IgD-negative memory B cell (primary cell): ENCODE data around the gene ACOT13. TPM values are rescaled to one million over a fixed set of nuclear protein-coding genes. Genes with fewer than 3 reads are reported as not detected.
A peak's percentile ranks its signal among the peaks of the same experiment; 100 is the strongest.
"Not testable (repeated sequence)": the region's sequence is repeated elsewhere in the genome, so short reads cannot be mapped to it uniquely, and the experiment has no call there.

ENCODE experiments used
- H3K27ac Mint-ChIP-seq, 3 donors: one replicate each; pipeline ENCODE4 v1.8.0; 2020 to 2022; ENCODE audit warnings: mild to moderate bottlenecking in 3 of 3, mixed read lengths in 3 of 3, moderate library complexity in 1 of 3
- H3K27me3 Mint-ChIP-seq: one replicate; pipeline ENCODE4 v1.8.0; 2021; ENCODE audit warnings: mixed read lengths
- H3K36me3 Mint-ChIP-seq: one replicate; pipeline ENCODE4 v1.8.0; 2020; ENCODE audit warnings: mild to moderate bottlenecking, mixed read lengths
- H3K4me1 Mint-ChIP-seq, 3 donors: one replicate each; pipeline ENCODE4 v1.8.0; 2020 to 2022; ENCODE audit warnings: mixed read lengths in 3 of 3, mild to moderate bottlenecking in 1 of 3
- H3K4me3 Mint-ChIP-seq, 4 donors: one replicate each; pipeline ENCODE4 v1.8.0; 2020 to 2022; ENCODE audit warnings: mild to moderate bottlenecking in 4 of 4, mixed read lengths in 4 of 4, moderate library complexity in 3 of 4
- H3K9me3 Mint-ChIP-seq, 3 donors: one replicate each; pipeline ENCODE4 v1.8.0; 2020 to 2021; ENCODE audit warnings: mixed read lengths in 3 of 3, mild to moderate bottlenecking in 1 of 3
- polyA plus RNA-seq: library from polyadenylated mRNA; unstranded; fragments of 300-500 nt; fragmentation: Illumina TruSeq; gene quantifications from one replicate; pipeline ENCODE4 v1.2.3, GENCODE V29; 2021

ACOT13 gene
- polyA plus RNA-seq, 1 donor from 2014 or later = 15.0 TPM

DNA sequence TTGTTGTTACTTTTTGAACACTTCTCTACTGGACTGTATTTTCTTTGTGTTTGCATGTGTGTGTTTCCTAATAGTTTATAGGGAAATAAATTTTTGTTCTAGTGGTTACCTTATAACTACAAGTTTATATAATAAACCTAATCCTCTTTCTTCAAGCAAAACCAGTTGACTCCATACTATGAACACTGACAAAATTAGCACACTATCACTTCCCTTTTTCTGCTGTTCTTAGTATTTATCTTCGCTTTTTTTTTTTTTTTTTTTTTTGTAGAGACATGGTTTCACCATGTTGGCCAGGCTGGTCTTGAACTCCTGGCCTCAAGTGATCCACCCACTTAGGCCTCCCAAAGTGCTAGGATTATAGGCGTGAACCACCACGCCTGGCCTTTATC is 77.1 kb downstream of the ACOT13 start:
- Mint-ChIP-seq H3K4me3 (peak overlapping the region in 2 of 4 donors; percentile 63 to 79), H3K36me3 (no peaks in the 10 kb centered on the region), H3K9me3 (peaks cover 0 to 5% (median 0%) of the 10 kb centered on the region in 3 donors), H3K27me3 (no peaks in the 10 kb centered on the region), H3K4me1 (peaks cover 17 to 21% (median 19%) of the 10 kb centered on the region in 3 donors), H3K27ac (peak overlapping the region in 2 of 3 donors; percentile 7 to 13)

DNA sequence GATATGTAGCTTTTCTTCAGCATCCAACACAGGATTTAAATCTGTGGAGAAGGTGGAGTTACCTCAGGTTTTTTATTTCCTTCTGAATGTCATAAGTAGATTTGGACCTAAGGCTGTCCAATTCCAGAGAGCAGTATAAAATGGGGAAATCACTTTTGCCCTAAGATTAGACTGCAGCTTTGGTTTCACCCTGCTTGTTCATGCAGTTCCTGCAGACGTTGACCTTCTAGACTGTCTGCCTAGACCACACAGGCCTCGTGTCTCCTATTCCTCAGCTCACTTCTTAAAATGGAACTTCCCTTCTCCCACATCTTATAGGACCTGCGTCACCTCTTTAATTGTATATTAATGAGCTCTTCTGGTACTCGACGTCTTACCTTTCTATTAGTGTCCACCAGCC is 78.0 kb downstream of the ACOT13 start:
- peaks cover 0 to 5% (median 0%) of the 10 kb centered on the region in 3 donors for H3K9me3 Mint-ChIP-seq
- no peaks in the 10 kb centered on the region for H3K36me3 Mint-ChIP-seq
- H3K27me3 Mint-ChIP-seq = no peaks in the 10 kb centered on the region
- no peak overlapping the region for H3K4me3 Mint-ChIP-seq
- H3K4me1 Mint-ChIP-seq = peaks cover 24 to 27% (median 24%) of the 10 kb centered on the region in 3 donors
- peak overlapping the region in 1 of 3 donors; percentile 2 for H3K27ac Mint-ChIP-seq

DNA sequence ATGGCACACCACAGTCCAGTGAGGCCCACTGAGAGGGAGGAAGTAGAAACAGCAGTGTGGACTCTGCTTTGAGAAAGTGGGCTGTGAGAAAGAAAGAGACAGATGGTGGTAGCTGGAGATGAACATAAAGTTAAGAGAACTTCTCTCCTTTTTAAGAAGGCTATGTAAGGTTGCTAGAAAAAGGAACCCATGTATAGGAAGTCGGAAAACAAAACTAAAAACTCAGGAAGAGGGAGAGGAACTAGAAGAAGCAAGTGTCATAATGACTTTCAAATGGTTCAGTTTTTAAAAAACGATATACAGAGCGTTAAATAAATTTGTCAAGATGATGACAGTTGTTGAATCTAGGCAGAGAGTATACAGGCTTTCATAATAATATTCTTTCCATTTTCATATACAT is 82.4 kb downstream of the ACOT13 start:
- Mint-ChIP-seq H3K36me3 (peaks cover 2% of the 10 kb centered on the region), H3K27me3 (peaks cover 5% of the 10 kb centered on the region), H3K27ac (peak overlapping the region in 2 of 3 donors; percentile 2 to 67)

DNA sequence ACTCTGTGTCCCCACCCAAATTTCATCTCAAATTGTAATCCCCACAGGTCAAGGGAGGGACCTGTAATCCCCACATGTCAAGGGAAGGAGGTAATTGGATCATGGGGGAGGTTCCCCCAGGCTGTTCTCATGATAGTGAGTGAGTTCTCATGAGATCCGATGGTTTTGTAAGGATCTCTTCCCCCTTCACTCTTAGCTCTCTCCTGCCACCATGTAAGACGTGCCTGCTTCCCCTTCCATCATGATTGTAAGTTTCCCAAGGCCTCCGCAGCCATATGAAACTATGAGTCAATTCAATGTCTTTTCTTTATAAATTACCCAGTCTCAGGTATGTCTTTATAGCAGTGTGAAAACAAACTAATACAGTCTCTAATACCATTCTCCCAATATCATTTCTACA is 84.0 kb downstream of the ACOT13 start:
- H3K36me3 Mint-ChIP-seq, H3K4me3 Mint-ChIP-seq: not testable (repeated sequence)

More for the DNA sequence above, 82.4 kb downstream of the ACOT13 start:
- no peaks in the 10 kb centered on the region for H3K9me3 Mint-ChIP-seq
- peaks cover 11 to 13% (median 12%) of the 10 kb centered on the region in 3 donors for H3K4me1 Mint-ChIP-seq
- no peak overlapping the region for H3K4me3 Mint-ChIP-seq

DNA sequence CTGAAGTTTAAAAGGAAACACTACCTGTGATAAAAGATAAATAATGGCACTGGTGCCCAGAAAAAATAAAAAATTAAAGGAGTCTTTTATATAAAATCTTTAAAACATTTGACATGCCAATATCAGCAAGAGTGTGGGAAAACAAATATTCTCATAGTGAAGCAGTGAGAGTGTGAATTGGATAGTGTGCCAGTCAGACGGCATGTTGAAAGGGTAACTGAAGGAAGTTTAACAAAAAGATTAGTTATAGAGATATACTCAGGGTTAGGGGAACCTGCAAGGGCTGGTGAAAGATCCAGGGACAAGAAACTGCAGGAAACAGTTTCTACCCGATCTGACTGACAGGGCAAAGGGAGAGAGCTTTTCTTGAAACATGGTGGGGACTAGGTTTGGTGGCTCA is 85.6 kb downstream of the ACOT13 start:
- Mint-ChIP-seq H3K9me3 (no peaks in the 10 kb centered on the region), H3K27ac (no peak overlapping the region), H3K4me3 (no peak overlapping the region), H3K36me3 (peaks cover 2% of the 10 kb centered on the region), H3K27me3 (peaks cover 5% of the 10 kb centered on the region), H3K4me1 (peaks cover 8 to 11% (median 9%) of the 10 kb centered on the region in 3 donors)

More for the DNA sequence above, 84.0 kb downstream of the ACOT13 start:
- H3K4me1 Mint-ChIP-seq = peaks cover 9 to 11% (median 9%) of the 10 kb centered on the region in 3 donors
- H3K27ac Mint-ChIP-seq, H3K27me3 Mint-ChIP-seq, H3K9me3 Mint-ChIP-seq: not testable (repeated sequence)

DNA sequence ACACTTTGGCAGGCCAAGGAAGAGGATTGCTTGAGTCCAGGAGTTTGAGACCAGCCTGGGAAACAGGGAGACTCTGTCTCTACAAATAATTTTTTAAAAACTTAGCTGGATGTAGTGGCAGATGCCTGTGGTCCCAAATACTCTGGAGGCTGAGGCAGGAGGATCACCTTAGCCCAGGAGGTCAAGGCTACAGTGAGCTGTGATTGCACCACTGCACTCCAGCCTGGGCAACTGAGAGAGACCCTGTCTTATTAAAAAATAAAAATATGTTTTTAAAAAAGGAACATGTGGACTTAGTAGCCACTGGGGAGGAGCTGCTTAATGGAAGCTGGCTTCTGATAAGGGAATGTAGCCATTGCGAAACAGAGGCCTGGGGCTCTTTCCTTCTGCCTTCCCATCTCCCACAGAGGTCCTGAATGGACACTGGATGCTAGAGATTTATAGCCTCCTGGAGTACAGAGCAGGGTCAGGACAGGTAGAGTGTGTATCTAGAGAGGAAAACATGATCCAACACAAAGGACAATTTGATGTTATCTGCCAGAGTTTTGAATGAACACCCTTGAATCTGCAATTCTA is 86.1 kb downstream of the ACOT13 start:
- Mint-ChIP-seq H3K27ac (no peak overlapping the region), H3K36me3 (peaks cover 2% of the 10 kb centered on the region), H3K9me3 (no peaks in the 10 kb centered on the region), H3K4me1 (peaks cover 8 to 11% (median 9%) of the 10 kb centered on the region in 3 donors), H3K4me3 (no peak overlapping the region), H3K27me3 (peaks cover 5% of the 10 kb centered on the region)

DNA sequence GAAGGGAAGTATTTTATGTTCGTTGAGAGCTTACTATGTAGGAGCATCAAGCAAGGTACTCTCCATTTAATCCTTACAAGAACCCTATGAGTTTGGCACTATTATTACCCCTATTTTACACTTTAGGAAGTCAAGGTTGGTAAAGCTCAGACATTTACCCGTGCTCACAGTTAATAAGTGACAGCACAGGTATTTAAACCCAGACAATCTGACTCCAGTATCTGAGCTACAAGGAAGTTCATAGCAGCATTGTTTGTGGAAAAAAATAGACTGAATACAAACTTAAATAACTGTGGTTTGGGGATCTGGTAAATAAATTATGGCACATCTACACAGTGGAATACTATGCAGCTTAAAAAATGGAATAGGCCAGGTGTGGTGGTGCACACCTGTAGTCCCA is 86.7 kb downstream of the ACOT13 start:
- Mint-ChIP-seq H3K36me3 (peaks cover 2% of the 10 kb centered on the region), H3K4me1 (peaks cover 8 to 11% (median 9%) of the 10 kb centered on the region in 3 donors), H3K27me3 (peaks cover 5% of the 10 kb centered on the region), H3K4me3 (no peak overlapping the region), H3K27ac (no peak overlapping the region), H3K9me3 (no peaks in the 10 kb centered on the region)

DNA sequence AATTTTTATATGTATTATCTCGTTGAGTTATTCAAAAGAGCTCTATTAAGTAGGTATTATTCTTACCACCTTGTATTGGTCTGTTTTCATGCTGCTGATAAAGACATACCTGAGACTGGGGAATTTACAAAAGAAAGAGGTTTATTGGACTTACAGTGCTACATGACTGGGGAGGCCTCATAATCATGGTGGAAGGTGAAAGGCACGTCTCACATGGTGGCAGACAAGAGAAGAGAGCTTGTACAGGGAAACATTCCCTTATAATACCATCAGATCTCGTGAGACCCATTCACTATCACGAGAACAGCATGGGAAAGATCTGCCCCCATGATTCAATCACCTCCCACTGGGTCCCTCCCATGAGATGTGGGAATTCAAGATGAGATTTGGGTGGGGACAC is 87.5 kb downstream of the ACOT13 start:
- H3K27me3 Mint-ChIP-seq, H3K36me3 Mint-ChIP-seq, H3K4me1 Mint-ChIP-seq, H3K4me3 Mint-ChIP-seq, H3K9me3 Mint-ChIP-seq, H3K27ac Mint-ChIP-seq: not testable (repeated sequence)

Other genes with a start within 250 kb of the ACOT13 start
- gene GPLD1, start 177.5 kb upstream of the ACOT13 start, polyA plus RNA-seq = 0.95 TPM
- 16.0 TPM for gene ALDH5A1, start 172.1 kb upstream of the ACOT13 start, polyA plus RNA-seq
- gene KIAA0319, start 20.9 kb upstream of the ACOT13 start, polyA plus RNA-seq = 1.0 TPM
- 38.3 TPM for gene TDP2, start 178 bp upstream of the ACOT13 start, polyA plus RNA-seq
- 102 TPM for gene C6orf62, start 52.1 kb downstream of the ACOT13 start, polyA plus RNA-seq
- 7.7 TPM for gene GMNN, start 107.9 kb downstream of the ACOT13 start, polyA plus RNA-seq
- gene ARMH2, start 131.8 kb downstream of the ACOT13 start, polyA plus RNA-seq = 0.50 TPM